H1 (cell line): ENCODE measurements around the gene THAP5. TPM values are rescaled to one million over a fixed set of nuclear protein-coding genes. Genes with fewer than 3 reads are reported as not detected.

ENCODE experiments used
- CTCF ChIA-PET: fragments of 300-600 bp; sonication (Branson Sonifier 250); formaldehyde crosslinking; loops from one replicate; lab custom pipeline; 2021; ENCODE audit not compliant: partially characterized antibody; lab: Charles Lee
- POLR2A ChIA-PET: fragments of 300-600 bp; sonication (Branson Sonifier 250); formaldehyde crosslinking; loops from one replicate; lab custom pipeline; 2021; ENCODE audit warnings: inconsistent platforms; ENCODE audit not compliant: partially characterized antibody; lab: Charles Lee
- DNase-seq, 2 experiments: peaks; one replicate each; pipeline versions ENCODE4 v3.0.0 to v3.0.0-alpha.2; 2010 to 2022; ENCODE audit warnings: low spot score in 2 of 2, low read depth in 1 of 2, mixed read lengths in 1 of 2
- FAIRE-seq: peaks from 2 replicates; lab custom pipeline; 2011; peaks lifted over from hg19 to GRCh38; lab: Jason Lieb, UNC
- H2AFZ ChIP-seq: 2 replicates; pipeline ENCODE4 v1.8.1; 2012; ENCODE audit warnings: low read length, inconsistent platforms
- H2AK5ac ChIP-seq: 2 replicates; pipeline ENCODE4 v1.6.1; 2013; ENCODE audit warnings: low read depth, low read length
- H2BK120ac ChIP-seq: replicated peaks from 2 replicates; pipeline ENCODE3; 2013; ENCODE audit warnings: low read depth, low read length, inconsistent platforms
- H2BK12ac ChIP-seq: 2 replicates; pipeline ENCODE4 v1.6.1; 2013; ENCODE audit warnings: low read depth, low read length
- H2BK15ac ChIP-seq: 2 replicates; pipeline ENCODE4 v1.6.1; 2013; ENCODE audit warnings: low read length
- H2BK20ac ChIP-seq: 2 replicates; pipeline ENCODE4 v1.6.1; 2013; ENCODE audit warnings: low read length
- H2BK5ac ChIP-seq: 2 replicates; pipeline ENCODE4 v1.6.1; 2013; ENCODE audit warnings: low read depth, low read length
- H3K14ac ChIP-seq: 2 replicates; pipeline ENCODE4 v1.6.1; 2013; ENCODE audit warnings: inconsistent platforms; ENCODE audit not compliant: insufficient read length
- H3K18ac ChIP-seq: 2 replicates; pipeline ENCODE4 v1.6.1; 2013; ENCODE audit warnings: low read length; ENCODE audit errors: extremely low read depth
- H3K23ac ChIP-seq: 2 replicates; pipeline ENCODE4 v1.6.1; 2013; ENCODE audit warnings: inconsistent platforms; ENCODE audit not compliant: insufficient read length
- H3K23me2 ChIP-seq: 2 replicates; pipeline ENCODE4 v1.6.1; 2013; ENCODE audit warnings: low read depth, low read length
- H3K27ac ChIP-seq: 2 replicates; pipeline ENCODE4 v1.6.1; 2011; ENCODE audit warnings: low read depth, low read length, inconsistent platforms
- H3K27me3 ChIP-seq, 4 experiments: replicated peaks in 1 of 4; 1 replicate in 1 of 4; 2 replicates in 3 of 4; pipeline versions ENCODE4 v1.6.1 to v1.8.1; 2011 to 2013; ENCODE audit warnings: low read length in 3 of 4, mild to moderate bottlenecking in 3 of 4, inconsistent platforms in 2 of 4, mixed read lengths in 2 of 4, moderate library complexity in 1 of 4; ENCODE audit not compliant: control insufficient read depth in 3 of 4, insufficient read depth in 3 of 4; ENCODE audit errors: extremely low read depth in 1 of 4
- H3K36me3 ChIP-seq, 4 experiments: 2 replicates each; pipeline versions ENCODE4 v1.6.1 to v1.8.1; 2011 to 2013; ENCODE audit warnings: mild to moderate bottlenecking in 4 of 4, low read length in 3 of 4, moderate library complexity in 2 of 4, control low read depth in 1 of 4, inconsistent platforms in 1 of 4; ENCODE audit not compliant: insufficient read depth in 4 of 4, control insufficient read depth in 2 of 4
- H3K4ac ChIP-seq: replicated peaks from 2 replicates; pipeline ENCODE3; 2013; ENCODE audit warnings: low read length, low read depth, mixed read lengths, inconsistent platforms; ENCODE audit not compliant: insufficient read length
- H3K4me1 ChIP-seq, 4 experiments: replicated peaks in 1 of 4; 1 replicate in 1 of 4; 2 replicates in 3 of 4; pipeline versions ENCODE4 v1.6.1 to v1.8.1; 2011 to 2013; ENCODE audit warnings: low read length in 3 of 4, inconsistent platforms in 2 of 4, mixed read lengths in 1 of 4; ENCODE audit not compliant: insufficient read depth in 4 of 4, control insufficient read depth in 3 of 4
- H3K4me2 ChIP-seq, 2 experiments: 2 replicates each; pipeline versions ENCODE4 v1.6.1 to v1.8.1; 2011 to 2013; ENCODE audit warnings: low read depth in 2 of 2, low read length in 2 of 2, control low read depth in 1 of 2, inconsistent platforms in 1 of 2, mild to moderate bottlenecking in 1 of 2; ENCODE audit not compliant: insufficient read depth in 1 of 2
- H3K4me3 ChIP-seq, 4 experiments: fragments of 200-600, 300-600 bp in 1 of 4; sonication (generic), shearing (Covaris generic), sonication (Bioruptor Twin) in 1 of 4; 2 replicates each; pipeline versions ENCODE4 v1.5.1 to v1.8.1; 2011 to 2016; ENCODE audit warnings: low read length in 4 of 4, low read depth in 3 of 4, control low read depth in 2 of 4, inconsistent platforms in 2 of 4, mild to moderate bottlenecking in 2 of 4, mixed read lengths in 1 of 4, moderate library complexity in 1 of 4; ENCODE audit not compliant: insufficient read depth in 2 of 4; ENCODE audit errors: extremely low read depth in 1 of 4
- H3K56ac ChIP-seq: replicated peaks from 2 replicates; pipeline ENCODE3; 2013; ENCODE audit warnings: low read depth, mild to moderate bottlenecking, mixed read lengths, low read length, inconsistent platforms; ENCODE audit not compliant: insufficient read length
- H3K79me1 ChIP-seq: 2 replicates; pipeline ENCODE4 v1.6.1; 2013; ENCODE audit warnings: low read depth, low read length, control low read depth
- H3K79me2 ChIP-seq, 2 experiments: 2 replicates each; pipeline versions ENCODE4 v1.6.1 to v1.8.1; 2012 to 2013; ENCODE audit warnings: low read length in 2 of 2, mild to moderate bottlenecking in 2 of 2, inconsistent platforms in 1 of 2; ENCODE audit not compliant: insufficient read depth in 2 of 2, control insufficient read depth in 1 of 2
- H3K9ac ChIP-seq, 4 experiments: replicated peaks in 1 of 4; 1 replicate in 1 of 4; 2 replicates in 3 of 4; pipeline versions ENCODE4 v1.6.1 to v1.8.1; 2011 to 2013; ENCODE audit warnings: low read depth in 3 of 4, low read length in 3 of 4, control low read depth in 2 of 4, mild to moderate bottlenecking in 2 of 4, moderate library complexity in 2 of 4, inconsistent platforms in 1 of 4; ENCODE audit errors: extremely low read depth in 1 of 4
- H3K9me3 ChIP-seq, 2 experiments: 2 replicates each; pipeline versions ENCODE4 v1.6.1 to v1.8.1; 2012 to 2013; ENCODE audit warnings: mild to moderate bottlenecking in 2 of 2, moderate library complexity in 2 of 2, control low read depth in 1 of 2, inconsistent platforms in 1 of 2, low read depth in 1 of 2, low read length in 1 of 2, mixed read lengths in 1 of 2; ENCODE audit not compliant: insufficient read depth in 2 of 2
- H4K20me1 ChIP-seq, 2 experiments: replicated peaks in 1 of 2; 2 replicates each; pipeline versions ENCODE3 to v1.8.1; 2011 to 2013; ENCODE audit warnings: inconsistent platforms in 2 of 2, low read length in 2 of 2, mild to moderate bottlenecking in 1 of 2; ENCODE audit not compliant: insufficient read depth in 2 of 2, control insufficient read depth in 1 of 2
- H4K5ac ChIP-seq: 2 replicates; pipeline ENCODE4 v1.6.1; 2013; ENCODE audit warnings: low read length, low read depth, mixed read lengths, inconsistent platforms; ENCODE audit not compliant: insufficient read length
- H4K8ac ChIP-seq: 2 replicates; pipeline ENCODE4 v1.8.0; 2013; ENCODE audit warnings: mild to moderate bottlenecking, moderate library complexity, low read length, inconsistent platforms; ENCODE audit not compliant: insufficient read depth; ENCODE audit errors: extremely low read depth
- H4K91ac ChIP-seq: replicated peaks from 2 replicates; pipeline ENCODE3; 2013; ENCODE audit warnings: low read length, mixed read lengths, inconsistent platforms; ENCODE audit not compliant: insufficient read length
- ATF2 ChIP-seq: IDR thresholded peaks from 2 replicates; pipeline ENCODE4 v1.6.1; 2012; ENCODE audit warnings: low read length, inconsistent platforms
- BCL11A ChIP-seq, 2 experiments: IDR thresholded peaks; one replicate each; pipeline ENCODE4 v1.6.1; 2011; ENCODE audit warnings: low read depth in 2 of 2, low read length in 2 of 2, mild to moderate bottlenecking in 2 of 2
- EZH2 ChIP-seq: fragments of 200-600 bp; sonication (generic); IDR thresholded peaks from 2 replicates; pipeline ENCODE4 v1.7.1; 2012; ENCODE audit warnings: low read depth, mild to moderate bottlenecking, moderate library complexity, low read length, inconsistent platforms; ENCODE audit not compliant: severe bottlenecking
- KDM1A ChIP-seq: fragments of 200-600, 300-600 bp; sonication (generic); IDR thresholded peaks from 2 replicates; pipeline ENCODE4 v1.7.1; 2016; ENCODE audit warnings: mild to moderate bottlenecking, low read length, borderline replicate concordance
- POU5F1 ChIP-seq: IDR thresholded peaks from 2 replicates; pipeline ENCODE4 v1.6.1; 2011; ENCODE audit warnings: low read depth, mild to moderate bottlenecking, low read length, moderate library complexity
- RFX5 ChIP-seq: IDR thresholded peaks from 2 replicates; pipeline ENCODE4 v1.6.1; 2011; ENCODE audit warnings: low read depth, low read length, improper control_type of control experiment, borderline replicate concordance
- TBP ChIP-seq: IDR thresholded peaks from 2 replicates; pipeline ENCODE4 v1.6.1; 2011; ENCODE audit warnings: low read depth, low read length, improper control_type of control experiment
- WGBS, 2 experiments: shearing (Covaris generic) in 1 of 2; methylation state at CpG; one replicate each; pipeline versions ENCODE4 v1.1.6 to v1.1.7; 2013 to 2015; ENCODE audit warnings: low lambda C conversion rate in 2 of 2, mixed read lengths in 2 of 2, inconsistent platforms in 1 of 2, low coverage in 1 of 2, missing lambda C conversion rate in 1 of 2; ENCODE audit not compliant: insufficient replicate concordance in 2 of 2, insufficient coverage in 1 of 2, insufficient read length in 1 of 2; ENCODE audit errors: extremely low coverage in 1 of 2, missing lambda C conversion rate in 1 of 2; 5-methylcytosine and 5-hydroxymethylcytosine counted together
- polyA plus RNA-seq, 7 experiments: library from polyadenylated mRNA; depleted of rRNA in 3 of 7; stranded (reverse) in 5 of 7; unstranded in 2 of 7; fragments of >200 nt in 5 of 7; fragments of 200-250 nt in 2 of 7; gene quantifications; 1 replicate in 5 of 7; 2 replicates in 1 of 7; 4 replicates in 1 of 7; pipeline versions ENCODE4 v1.2.1 to v1.2.3, GENCODE V29; 2011 to 2013; ENCODE audit warnings: missing spikeins in 2 of 7, mixed read lengths in 2 of 7
- total RNA-seq: library from RNA; stranded (reverse); fragmentation: NEBNext Ultra II Directional; extraction: Animal tissue kit (Norgen Biotek cat#: 25700); gene quantifications from 2 replicates; pipeline ENCODE4 v1.2.1, GENCODE V29; 2021

THAP5 gene
- total and polyA plus RNA-seq, 2 of the 8 experiments (the other 6 are each of a cell fraction or from before 2014, with no cell fraction given): 3.9 to 24.2 TPM

DNA sequence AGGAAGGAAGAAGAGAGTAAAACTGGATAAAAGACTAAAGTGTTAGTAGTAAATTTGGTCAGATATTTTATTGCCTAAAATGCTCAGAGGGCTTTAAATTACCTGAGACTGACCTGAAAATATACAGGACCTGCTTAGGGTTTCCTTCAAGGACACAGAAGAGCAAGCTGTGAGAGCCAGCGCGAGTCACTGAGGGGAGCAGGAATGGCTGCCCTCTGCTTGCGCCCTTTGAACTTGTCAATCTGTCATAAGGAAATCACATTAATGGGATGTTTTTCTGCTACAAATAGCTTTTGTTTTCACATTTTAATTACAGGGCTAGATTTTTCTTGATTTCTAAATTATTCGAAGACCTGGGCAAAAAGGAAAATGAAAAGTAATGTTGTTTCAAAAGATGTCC is 27.1 kb upstream of the THAP5 start:
- Histone ChIP-seq H3K27me3 (no peaks in the 10 kb centered on the region), H3K36me3 (no peaks in the 10 kb centered on the region), H3K4me3 (no peak overlapping the region), H2BK20ac (no peak overlapping the region), H3K4me2 (no peak overlapping the region), H3K9ac (no peak overlapping the region), H3K79me1 (no peaks in the 10 kb centered on the region), H4K91ac (no peak overlapping the region), H3K4me1 (peaks cover 0 to 8% (median 3%) of the 10 kb centered on the region in 4 experiments; a peak in 4 of 7 replicates), H4K8ac (no peak overlapping the region), H2BK5ac (no peak overlapping the region), H2AFZ (no peak overlapping the region), H3K9me3 (no peaks in the 10 kb centered on the region), H3K23me2 (no peaks in the 10 kb centered on the region), H3K23ac (no peak overlapping the region)
- CTCF ChIA-PET: interaction anchor here (1.1 kb wide), 1 partner anchor 14 kb away, joined by 4 read pairs; no protein-coding TSS in a partner anchor
- POLR2A ChIA-PET: interaction anchor here (1.3 kb wide), 1 partner anchor 27 kb away, joined by 3 read pairs; the partner anchor contains the start of genes DNAJB9 and THAP5
- no peak for FAIRE-seq
- TF ChIP-seq ATF2: no peak
- TF ChIP-seq RFX5: no peak
- no peak for TF ChIP-seq KDM1A
- TF ChIP-seq POU5F1: no peak
- TF ChIP-seq EZH2: no peak
- TF ChIP-seq BCL11A (IDR thresholded peaks at IDR 0.05; ENCODE audit: low read depth in 2 of 2, low read length in 2 of 2): no peak
- no peak for TF ChIP-seq TBP
- TF ChIP-seq, all 59 proteins: peak for 0
- Histone ChIP-seq H3K27ac (no peak overlapping the region), H3K14ac (no peak overlapping the region), H3K79me2 (no peaks in the 10 kb centered on the region), H2BK12ac (no peak overlapping the region), H3K4ac (no peak overlapping the region), H4K5ac (no peak overlapping the region), H2AK5ac (no peak overlapping the region), H2BK15ac (no peak overlapping the region), H2BK120ac (no peak overlapping the region), H3K56ac (no peak overlapping the region), H3K18ac (no peak overlapping the region), H4K20me1 (no peaks in the 10 kb centered on the region)
- DNase-seq: no peak
- WGBS, 2 experiments: 93% methylated on average over 4 of the region's 4 CpGs; no CpG with 5 or more reads in 1 of the 2 experiments
